ENCODE measurements around the gene WIZ.

Gene WIZ

GRCh38 chr19:15464394-15465385 lies 14.9 kb upstream of the WIZ start, which contains the start of gene RASAL3:
RASAL3 (minus strand) TSS chr19:15464544; CDS start chr19:15464358, 186 bp downstream.
- DNase-seq (ENCODE audit: low read depth in 2 of 2) = peak in 1 of 2 donors; percentile 47

DNA sequence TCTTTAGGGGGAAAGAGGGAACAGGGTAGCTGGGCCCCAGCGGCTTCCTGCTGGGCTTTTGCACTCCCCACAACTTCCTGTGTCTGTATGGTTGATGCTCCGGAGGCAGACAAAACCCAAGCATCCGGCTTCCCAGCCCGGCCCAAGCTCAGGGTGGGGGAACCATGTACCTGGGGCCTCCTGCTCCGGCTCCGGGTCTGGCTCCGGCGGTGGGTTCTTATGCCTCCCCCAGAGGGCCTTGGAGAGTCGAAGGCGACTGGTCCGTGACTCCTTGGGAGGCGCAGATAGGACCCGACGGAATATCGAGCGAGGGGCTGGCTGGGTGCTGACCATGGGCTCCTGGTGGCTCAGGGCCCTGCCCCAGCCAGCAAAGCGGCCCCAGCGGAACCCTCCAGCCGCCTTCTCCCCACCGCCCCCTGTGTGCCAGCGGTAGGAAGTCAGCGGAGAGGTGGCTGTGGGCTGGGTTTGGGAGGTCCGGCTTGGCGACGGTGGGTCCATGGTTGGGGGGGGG lies 14.2 kb upstream of the WIZ start:
- DNase-seq (ENCODE audit: low read depth in 2 of 2) = peak; percentile 56 to 63

GRCh38 chr19:15461694-15462093 lies 11.9 kb upstream of the WIZ start:
- no peak for DNase-seq (ENCODE audit: low read depth in 2 of 2)

- no peak for DNase-seq (ENCODE audit: low read depth in 2 of 2)
These were observed 8.1 kb upstream of the WIZ start for GRCh38 chr19:15457701-15458484.

DNA sequence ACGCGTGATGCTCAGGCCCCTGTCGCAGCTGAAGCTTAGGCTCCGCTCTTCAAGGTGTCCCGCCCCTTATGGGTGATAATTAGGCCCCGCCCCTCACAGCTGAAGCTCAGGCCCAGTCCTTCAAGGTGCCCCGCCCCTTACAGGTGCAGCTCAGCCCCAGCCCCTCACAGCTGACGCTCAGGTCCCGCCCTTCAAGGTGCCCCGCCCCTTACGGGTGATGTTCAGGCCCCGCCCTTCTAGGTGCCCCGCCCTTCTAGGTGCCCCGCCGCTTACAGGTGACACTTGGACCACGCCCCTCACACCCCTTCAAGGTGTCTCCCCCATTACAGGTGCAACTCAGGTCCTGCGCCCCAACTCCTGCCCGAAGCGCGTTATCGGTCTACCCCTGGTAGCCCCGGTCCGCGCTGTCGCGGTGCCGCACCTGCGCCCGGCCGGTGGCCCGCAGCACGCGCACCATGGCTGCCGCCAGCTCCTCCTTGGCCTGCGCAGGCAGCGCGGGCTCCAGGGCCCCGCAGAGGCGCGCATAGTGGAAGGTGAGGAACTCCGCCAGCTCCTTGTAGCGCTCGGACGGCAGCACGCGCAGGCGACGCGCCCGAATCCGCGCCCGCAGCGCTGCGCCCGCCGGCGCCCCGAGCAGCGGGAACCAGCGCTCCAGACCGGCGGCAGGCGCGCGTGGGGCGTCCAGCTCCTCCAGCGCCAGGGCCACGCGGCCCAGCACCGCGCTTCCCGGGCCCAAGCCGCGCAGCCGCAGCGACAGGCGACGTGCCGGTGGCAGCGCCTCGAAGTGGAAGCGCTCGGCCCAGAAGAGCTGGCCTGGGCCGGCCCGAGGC lies 7.3 kb upstream of the WIZ start:
- no peak for DNase-seq (ENCODE audit: low read depth in 2 of 2)

DNA sequence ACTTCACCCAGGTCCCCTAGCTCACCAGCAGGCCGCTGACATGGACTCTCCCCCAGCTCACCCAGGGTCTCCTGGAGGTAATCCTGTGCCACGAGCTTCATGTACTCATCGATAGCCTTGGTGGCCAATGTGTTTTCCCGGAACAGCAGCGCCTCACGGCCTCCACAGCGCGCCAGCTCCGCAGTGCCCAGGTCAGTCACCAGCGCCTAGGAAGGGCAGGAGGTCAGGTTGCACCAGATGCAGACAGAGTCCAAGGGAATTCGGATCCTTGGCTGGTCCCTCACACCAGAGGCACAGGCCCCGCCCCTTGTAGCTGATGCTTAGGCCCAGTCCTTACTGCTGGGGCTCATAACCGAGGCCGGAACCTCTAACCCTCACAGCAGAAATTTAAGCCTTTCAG lies 6.7 kb upstream of the WIZ start:
- no peak for DNase-seq (ENCODE audit: low read depth in 2 of 2)

DNA sequence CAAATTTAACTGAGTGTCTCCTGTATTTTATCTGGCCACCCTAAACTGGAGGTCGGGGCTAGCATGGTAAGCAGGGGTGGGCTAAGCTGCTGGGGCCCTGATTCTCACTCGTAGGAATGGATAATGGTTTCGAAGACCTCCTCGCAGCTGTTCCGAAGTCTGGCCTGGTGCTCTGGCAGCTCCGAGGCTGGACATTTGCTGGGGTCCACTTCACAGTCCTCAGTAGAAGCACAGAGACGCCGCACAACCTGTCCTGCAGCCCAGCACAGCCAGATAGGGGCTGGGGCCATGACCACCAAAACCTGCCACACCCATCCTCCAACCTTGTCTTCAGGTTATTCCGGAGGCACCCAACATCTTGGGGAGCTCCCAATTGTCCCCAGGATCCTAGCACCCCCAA lies 6.2 kb upstream of the WIZ start:
- DNase-seq (ENCODE audit: low read depth in 2 of 2) = no peak

GRCh38 chr19:15453906-15454860 lies 4.4 kb upstream of the WIZ start:
- no peak for DNase-seq (ENCODE audit: low read depth in 2 of 2)

DNA sequence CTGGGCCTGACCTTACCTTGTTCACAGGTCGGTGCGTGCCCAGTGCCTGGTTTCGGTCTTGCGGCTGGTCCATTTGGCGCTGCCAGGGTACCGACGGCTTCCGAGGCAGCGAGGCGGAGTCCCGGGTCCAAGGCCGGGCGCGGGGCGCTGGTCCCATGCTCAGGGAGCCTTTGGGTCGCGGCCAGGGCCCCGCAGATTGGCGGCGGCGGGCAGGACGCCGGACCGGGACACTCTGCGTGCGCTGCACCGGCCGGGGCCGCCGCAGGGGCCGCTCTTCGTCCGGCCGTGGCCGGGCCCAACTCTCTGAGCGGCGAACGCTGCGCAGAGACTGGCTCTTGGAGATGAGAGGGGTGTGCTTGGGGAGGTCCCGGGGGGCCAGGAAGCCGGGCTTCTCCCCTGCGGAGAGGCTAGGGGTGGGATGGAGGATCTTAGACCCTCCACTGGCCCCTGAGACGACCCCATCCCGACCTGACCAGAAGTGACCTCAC lies 3.4 kb upstream of the WIZ start:
- no peak for DNase-seq (ENCODE audit: low read depth in 2 of 2)

- DNase-seq (ENCODE audit: low read depth in 2 of 2) = no peak
These were observed 2.6 kb upstream of the WIZ start for GRCh38 chr19:15452111-15453047.

DNA sequence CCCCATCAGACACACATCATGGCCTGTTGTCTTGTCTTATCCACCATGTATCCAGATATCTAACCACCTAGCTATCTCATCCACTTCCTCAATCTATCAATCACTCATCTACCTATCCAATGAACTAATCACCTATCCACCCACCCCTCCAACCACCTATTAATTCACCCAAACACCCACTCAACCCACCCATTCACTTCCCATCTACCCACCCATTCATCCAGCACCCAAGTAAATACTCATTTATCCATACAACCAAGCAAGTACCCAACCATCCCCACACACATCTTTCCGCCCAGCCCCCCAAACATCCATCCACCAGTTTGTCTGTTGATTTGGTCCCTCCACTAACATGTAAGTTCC lies 753 bp upstream of the WIZ start:
- DNase-seq (ENCODE audit: low read depth in 2 of 2) = no peak

DNA sequence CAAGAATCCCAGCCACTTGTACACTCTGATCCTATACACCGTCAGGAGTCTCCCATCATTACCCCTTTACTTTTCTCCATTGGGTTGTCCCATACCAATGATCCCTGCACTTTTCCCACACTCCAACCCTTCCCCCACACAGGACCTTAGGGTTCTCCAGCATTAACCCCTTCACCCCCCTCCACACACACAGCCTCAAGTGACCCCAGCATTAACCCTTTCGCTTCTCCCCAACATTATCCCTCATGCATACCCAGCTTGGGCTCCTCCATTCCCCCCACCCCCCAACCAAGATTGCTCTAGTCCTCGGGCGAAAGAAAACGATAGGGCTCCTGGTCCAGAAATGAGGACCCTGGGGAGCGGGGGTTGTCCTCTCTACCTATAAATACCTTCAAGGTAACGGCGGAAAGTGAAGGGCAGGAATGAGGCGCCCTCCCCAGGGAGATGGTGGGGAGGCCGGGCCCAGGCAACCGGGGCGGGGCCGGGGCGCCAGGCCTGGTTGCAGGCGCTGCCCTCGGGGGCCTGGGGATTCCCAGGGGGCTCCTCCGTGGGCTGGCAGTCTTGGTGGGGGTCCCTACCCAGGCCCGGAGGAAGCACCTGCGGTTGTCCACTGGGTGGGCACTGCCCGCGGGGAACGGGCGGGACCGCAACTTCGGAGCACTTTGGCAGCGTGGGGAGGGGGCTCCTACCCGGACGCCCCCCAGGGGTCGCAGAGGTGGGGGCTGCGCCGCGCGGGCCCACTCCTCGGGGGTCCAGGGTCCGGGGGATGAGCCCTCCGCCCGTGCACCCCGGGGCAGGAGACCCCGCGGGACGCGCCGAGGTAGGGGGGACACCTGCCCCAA lies 757 bp downstream of the WIZ start:
- no peak for DNase-seq (ENCODE audit: low read depth in 2 of 2)

GRCh38 chr19:15448044-15448777 lies 1.5 kb downstream of the WIZ start:
- no peak for DNase-seq (ENCODE audit: low read depth in 2 of 2)

DNA sequence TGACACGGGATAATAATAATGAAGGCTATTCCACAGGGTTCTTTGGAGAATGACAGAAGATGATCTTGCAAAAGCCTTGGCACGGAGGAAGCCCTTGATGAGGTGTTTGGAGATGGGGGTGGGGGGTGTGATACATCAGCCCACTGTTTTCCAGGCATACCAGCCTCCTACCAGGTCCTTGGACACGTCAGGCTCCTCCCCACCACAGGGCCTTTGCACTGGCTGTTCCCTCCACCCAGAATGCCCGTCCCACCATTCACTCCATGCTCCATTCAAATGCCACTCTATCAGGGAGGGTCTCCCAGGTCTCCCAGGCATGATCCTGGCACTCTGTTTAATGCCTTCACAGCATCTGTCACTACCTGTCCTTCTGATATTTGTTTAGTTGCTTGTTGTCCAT lies 2.7 kb downstream of the WIZ start:
- DNase-seq (ENCODE audit: low read depth in 2 of 2) = no peak

- DNase-seq (ENCODE audit: low read depth in 2 of 2) = no peak
These were observed 3.9 kb downstream of the WIZ start for GRCh38 chr19:15445807-15446376.

DNA sequence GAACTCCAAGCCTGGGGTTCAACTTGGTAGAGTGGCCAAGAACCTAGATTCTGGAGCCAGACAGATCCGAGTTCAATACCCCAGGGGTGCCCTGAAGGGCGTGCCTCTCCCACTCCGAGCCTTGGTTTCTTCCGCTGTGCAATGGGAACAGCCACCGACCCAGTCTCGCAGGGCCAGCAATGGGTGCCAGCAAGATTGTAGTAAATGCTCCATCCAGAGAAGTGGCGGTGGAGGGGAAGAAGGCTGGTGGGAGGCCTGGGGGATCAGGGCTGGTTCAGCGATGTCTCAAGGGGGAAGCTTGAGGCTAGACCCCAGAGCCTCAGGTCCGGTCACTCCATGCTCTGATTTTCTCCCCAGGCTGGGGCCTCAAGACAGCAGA lies 4.5 kb downstream of the WIZ start:
- DNase-seq (ENCODE audit: low read depth in 2 of 2) = no peak

DNA sequence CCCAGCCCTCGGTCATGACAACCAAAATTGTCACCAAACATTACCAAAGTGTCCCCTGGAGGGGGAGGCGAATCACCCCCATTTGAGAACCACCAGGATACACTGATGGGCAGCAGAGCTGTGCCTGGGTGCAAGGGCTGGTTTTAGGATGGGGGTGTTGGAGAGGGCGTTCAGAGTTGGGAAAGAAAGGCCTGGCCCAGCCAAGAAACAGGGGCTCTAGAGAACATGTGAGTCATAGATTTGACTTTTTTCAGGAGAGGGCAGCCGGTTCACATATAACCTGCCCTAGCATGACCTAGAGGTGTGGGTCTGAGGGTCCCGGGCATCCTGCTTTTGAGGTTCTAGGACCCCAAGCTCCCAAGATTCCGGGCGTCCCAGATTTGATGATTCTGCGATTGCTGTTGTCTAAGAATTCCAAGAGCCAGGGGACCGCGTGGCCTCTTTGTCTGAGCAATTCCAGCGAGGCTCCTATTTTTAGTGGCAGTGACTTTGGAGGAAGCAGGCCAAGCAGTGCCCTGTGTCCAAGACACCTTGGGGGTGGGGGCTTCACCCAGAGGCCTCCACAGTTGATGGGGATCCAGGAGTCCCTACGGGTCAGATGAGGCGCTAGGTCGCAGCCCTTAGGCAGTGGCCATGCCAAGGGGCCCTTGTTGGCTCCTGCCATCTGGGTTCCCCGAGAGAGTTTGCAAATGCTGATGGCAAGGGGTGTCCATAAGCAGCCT lies 5.1 kb downstream of the WIZ start:
- no peak for DNase-seq (ENCODE audit: low read depth in 2 of 2)

Measured in activated CD4-positive, alpha-beta T cell treated with anti-CD3 and anti-CD28 coated beads for 24 hours (primary cell).